Smooth muscle cell of the umbilical artery (primary cell): ENCODE measurements around the gene ATP6V1E1. TPM values are rescaled to one million over a fixed set of nuclear protein-coding genes. Genes with fewer than 3 reads are reported as not detected.

ENCODE experiments used
- total RNA-seq: library from RNA; depleted of rRNA; stranded (reverse); fragments of >200 nt; gene quantifications from 2 replicates; pipeline ENCODE4 v1.2.3, GENCODE V29; 2014

Gene ATP6V1E1
- total RNA-seq: 206 and 232 TPM in 2 replicates

DNA sequence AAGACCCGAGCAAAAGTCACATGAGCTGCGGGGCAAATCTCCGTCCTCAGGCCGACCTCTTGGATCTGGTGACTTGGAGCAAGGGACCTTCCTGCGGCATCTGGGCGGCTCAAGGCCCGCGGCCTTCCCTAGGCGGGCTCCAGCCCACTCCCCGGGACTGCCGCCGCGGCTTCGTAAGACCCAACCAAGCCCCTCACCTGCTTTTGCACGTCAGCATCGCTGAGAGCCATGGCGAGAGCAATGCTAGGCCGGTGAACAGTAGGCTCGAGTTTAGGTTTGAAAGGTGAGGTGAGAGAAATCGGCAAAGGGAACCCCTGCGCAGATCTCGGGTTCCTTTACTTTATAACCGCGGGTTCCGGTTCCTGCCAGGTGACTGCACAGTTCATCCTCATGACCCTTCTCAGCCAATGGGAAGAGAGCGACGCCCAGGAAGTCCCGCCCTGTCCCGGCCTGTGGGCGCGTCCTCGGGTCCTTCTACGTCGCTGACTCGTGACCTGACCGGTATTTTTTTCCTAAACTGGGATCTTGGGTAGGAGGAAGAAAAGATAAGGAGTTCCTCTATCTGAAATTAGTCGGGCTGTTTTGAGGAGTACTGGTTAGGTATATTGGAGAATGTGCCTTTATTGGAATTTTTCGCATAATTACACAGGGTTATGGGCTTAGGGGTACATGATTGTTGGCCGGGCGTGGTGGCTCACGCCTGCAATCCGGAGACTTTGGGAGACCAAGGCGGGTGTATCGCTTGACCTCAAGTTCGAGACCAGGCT lies at the start of gene ATP6V1E1:
Gene ATP6V1E1, minus strand, starts transcription at position 344 of the 767 bp plus-strand sequence. Its CDS starts 114 bp downstream, at position 230.

DNA sequence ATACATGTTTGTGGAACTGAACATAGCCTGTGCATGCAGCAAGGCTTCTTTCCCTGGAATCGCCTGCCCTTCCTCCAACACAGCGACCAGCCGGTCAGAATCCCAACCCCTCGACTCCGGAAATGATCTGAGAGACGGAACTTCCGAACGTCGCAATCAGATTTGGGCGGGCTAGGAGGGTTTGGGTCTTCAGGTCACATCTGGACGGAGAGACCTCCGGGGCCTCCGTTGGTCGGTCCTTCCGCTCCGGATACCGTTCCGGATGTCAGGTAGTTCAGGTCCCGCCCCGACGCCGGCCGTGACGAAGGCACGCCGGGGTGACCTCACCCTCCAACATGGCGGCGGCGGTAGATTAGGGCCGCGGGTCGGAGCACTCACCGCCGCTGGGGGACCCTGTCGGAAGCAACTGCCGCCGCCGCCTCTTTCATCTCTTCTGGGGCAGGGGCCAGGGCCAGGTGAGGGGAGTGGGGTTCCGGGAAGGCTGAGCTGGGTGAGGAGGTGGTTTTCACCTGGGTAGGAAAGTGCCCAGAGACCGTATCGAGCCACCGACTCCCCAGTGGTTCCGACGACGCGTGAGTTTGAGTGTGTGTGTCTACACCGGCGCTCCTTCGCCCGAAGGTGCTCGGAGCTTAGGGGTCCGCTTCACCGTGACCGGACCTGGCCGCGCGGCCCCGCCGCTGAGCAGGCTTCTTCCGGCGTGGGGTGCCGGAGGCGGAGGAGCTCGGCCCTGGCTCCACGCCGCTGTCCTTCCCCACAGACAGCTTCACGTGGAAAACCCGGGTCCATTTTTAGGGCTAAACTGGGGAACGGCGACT lies 10.1 kb upstream of the ATP6V1E1 start, which contains the start of gene BCL2L13:
Gene BCL2L13, plus strand, starts transcription at position 326 of the 815 bp plus-strand sequence. CDS start 16,955 bp downstream, outside the sequence.

DNA sequence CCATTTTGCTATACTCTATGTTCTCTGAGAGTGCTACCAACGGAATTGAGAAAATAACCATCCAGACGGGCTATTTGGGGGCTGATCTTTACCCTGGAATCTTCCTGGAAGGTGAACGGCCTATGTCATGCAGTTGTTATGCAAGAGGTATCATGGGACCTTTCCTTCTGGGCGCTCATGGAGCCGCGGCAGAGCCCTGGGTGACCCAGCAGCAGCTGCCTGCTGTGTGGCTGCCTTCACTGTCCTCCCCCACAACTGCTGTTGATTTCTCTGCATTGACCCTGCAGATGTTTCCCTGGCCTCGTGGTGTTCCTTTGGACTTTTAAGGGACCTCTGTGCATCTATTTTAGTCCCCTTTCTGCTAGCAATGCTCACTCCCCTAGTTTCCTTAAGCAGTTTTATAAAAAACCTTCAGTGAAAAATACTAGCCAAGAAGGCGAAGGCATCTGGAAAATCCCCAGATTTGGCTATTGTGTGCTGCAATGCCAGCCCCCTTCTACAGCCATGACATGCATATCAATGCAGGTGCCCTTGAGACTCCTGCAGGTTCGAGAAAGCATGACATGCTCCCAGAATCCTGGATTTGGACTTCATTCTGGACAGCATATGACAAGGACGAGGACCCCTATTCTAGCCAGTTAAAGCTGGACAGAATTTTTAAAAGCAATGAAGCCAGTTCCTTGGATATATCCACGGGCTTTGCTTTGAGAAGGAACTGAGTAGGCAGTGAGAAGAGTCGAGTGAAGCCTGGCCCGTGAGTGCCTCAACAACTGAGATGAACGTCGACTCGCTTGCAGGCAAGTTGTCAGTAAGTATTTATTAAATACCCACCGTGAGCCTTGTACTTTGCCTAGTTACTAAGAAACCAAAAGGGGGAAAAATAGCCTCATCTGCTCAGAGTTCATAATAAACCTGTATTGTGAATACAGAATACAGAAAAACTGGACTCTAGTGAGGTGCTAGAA lies 65.4 kb downstream of the ATP6V1E1 start, which contains the start of gene SLC25A18:
Gene SLC25A18, plus strand, starts transcription at position 593 of the 965 bp plus-strand sequence. CDS start 16,447 bp downstream, outside the sequence.

Other genes with a start within 250 kb of the ATP6V1E1 start
- not detected in 2 replicates for gene SLC25A18, start 65.3 kb downstream of the ATP6V1E1 start, total RNA-seq
- gene BCL2L13, start 10.0 kb upstream of the ATP6V1E1 start, total RNA-seq: 63.2 and 77.9 TPM in 2 replicates
- gene BID, start 145.7 kb upstream of the ATP6V1E1 start, total RNA-seq: 30.9 and 48.8 TPM in 2 replicates